ENCODE results near the gene BAHCC1.

The BAHCC1 gene

GRCh38 chr17:81491181-81491581, 95.9 kb downstream of the BAHCC1 start:
- Histone ChIP-seq H3K4me1 (ENCODE audit: control insufficient read depth, insufficient read depth, low read length) (peaks cover 11% of the 10 kb centered on the region), H3K27ac (ENCODE audit: extremely low read depth, low read depth, low read length) (no peak overlapping the region), H3K4me3 (ENCODE audit: low read depth, low read length) (no peak overlapping the region), H3K36me3 (ENCODE audit: control insufficient read depth in 2 of 2, insufficient read depth in 1 of 2, low read length in 2 of 2) (no peaks in the 10 kb centered on the region), H3K9me3 (ENCODE audit: control insufficient read depth, insufficient read depth, low read depth, low read length) (no peaks in the 10 kb centered on the region)
- ChIA-PET POLR2A (interaction anchor here (0.9 to 4.1 kb wide), 6 partner anchors 9 to 21 kb away, joined by 3 to 27 read pairs (median 14); partner anchors contain the start of gene ACTG1), CTCF (no interaction called here)
- TF ChIP-seq ZNF600 (tag by site-specific recombination; IDR thresholded peaks at IDR 0.05) (0 out of 2 replicates have a peak, but pooled peaks have one; percentile 22), ZNF707 (tag by site-specific recombination; IDR thresholded peaks at IDR 0.05) (no peak), REST (tag by site-specific recombination; IDR thresholded peaks at IDR 0.05) (no peak), IKZF3 (tag by site-specific recombination; IDR thresholded peaks at IDR 0.05) (no peak), ZNF37A (tag by site-specific recombination; IDR thresholded peaks at IDR 0.05) (no peak), ZIC2 (tag by site-specific recombination; IDR thresholded peaks at IDR 0.05) (peak; percentile 51), ZNF704 (tag by site-specific recombination; IDR thresholded peaks at IDR 0.05) (no peak), KLF17 (tag by site-specific recombination; IDR thresholded peaks at IDR 0.05) (peak; percentile 93), ZNF624 (tag by site-specific recombination; IDR thresholded peaks at IDR 0.05) (no peak), SCRT1 (tag by site-specific recombination; IDR thresholded peaks at IDR 0.05; ENCODE audit: borderline replicate concordance) (no peak), ZNF416 (tag by site-specific recombination; IDR thresholded peaks at IDR 0.05) (no peak), GLIS2 (tag by site-specific recombination; IDR thresholded peaks at IDR 0.05) (peak; percentile 89), ZNF423 (tag by site-specific recombination; IDR thresholded peaks at IDR 0.05) (no peak), ZNF629 (tag by site-specific recombination; IDR thresholded peaks at IDR 0.05) (no peak), ZNF433 (tag by site-specific recombination; IDR thresholded peaks at IDR 0.05; ENCODE audit: low read depth) (no peak), ZFP69B (tag by site-specific recombination; IDR thresholded peaks at IDR 0.05) (peak; percentile 63; the same call in 1 of the 2 replicates), KLF7 (tag by site-specific recombination; IDR thresholded peaks at IDR 0.05; ENCODE audit: borderline replicate concordance) (no peak), ZSCAN16 (tag by site-specific recombination; IDR thresholded peaks at IDR 0.05) (no peak), ZNF549 (tag by site-specific recombination; IDR thresholded peaks at IDR 0.05) (no peak), ZNF335 (tag by site-specific recombination; conservative IDR thresholded peaks at IDR 0.05) (0 out of 2 replicates have a peak, but pooled peaks have one; percentile 49), ZFP37 (tag by site-specific recombination; IDR thresholded peaks at IDR 0.05) (no peak), ZBTB17 (tag by site-specific recombination; IDR thresholded peaks at IDR 0.05) (0 out of 2 replicates have a peak, but pooled peaks have one; percentile 10), ZNF112 (tag by site-specific recombination; IDR thresholded peaks at IDR 0.05) (no peak), SP3 (tag by site-specific recombination; IDR thresholded peaks at IDR 0.05) (0 out of 2 replicates have a peak, but pooled peaks have one; percentile 16), PRDM10 (tag by site-specific recombination; IDR thresholded peaks at IDR 0.05) (peak; percentile 84), ZNF677 (tag by site-specific recombination; IDR thresholded peaks at IDR 0.05) (no peak), ZNF214 (tag by site-specific recombination; IDR thresholded peaks at IDR 0.05; ENCODE audit: borderline replicate concordance) (no peak), ZBTB26 (tag by site-specific recombination; optimal IDR thresholded peaks at IDR 0.05) (no peak), ZNF341 (tag by site-specific recombination; IDR thresholded peaks at IDR 0.05; ENCODE audit: low read depth) (no peak), KLF1 (tag by site-specific recombination; IDR thresholded peaks at IDR 0.05) (peak; percentile 90)

Data from HEK293 (cell line).